Fibroblast of villous mesenchyme (primary cell): ENCODE data around the gene RBL2. TPM values are rescaled to one million over a fixed set of nuclear protein-coding genes. Genes with fewer than 3 reads are reported as not detected.

Experiments used
- DNase-seq: peaks from one replicate; pipeline ENCODE4 v3.0.0-alpha.2; 2010; ENCODE audit warnings: low read depth
- H3K4me3 ChIP-seq: 2 replicates; pipeline ENCODE4 v1.5.1; 2011; ENCODE audit warnings: low read depth, mild to moderate bottlenecking, low read length
- CTCF ChIP-seq: IDR thresholded peaks from 2 replicates; pipeline ENCODE4 v1.5.1; 2012; ENCODE audit warnings: low read depth, mild to moderate bottlenecking, low read length; ENCODE audit not compliant: insufficient read depth
- total RNA-seq: library from RNA; depleted of rRNA; stranded (reverse); fragments of >200 nt; gene quantifications from 2 replicates; pipeline ENCODE4 v1.2.3, GENCODE V29; 2012

The RBL2 gene
- total RNA-seq, 1 donor = 49.7 TPM

GRCh38 chr16:53449816-53450517 lies 15.7 kb downstream of the RBL2 start:
- TF ChIP-seq CTCF = no peak
- H3K4me3 ChIP-seq = no peak overlapping the region
- no peak for DNase-seq

- no peak for DNase-seq
- TF ChIP-seq CTCF = no peak
- no peak overlapping the region for H3K4me3 ChIP-seq
Measured at GRCh38 chr16:53453928-53454327, 19.7 kb downstream of the RBL2 start.

- TF ChIP-seq CTCF = no peak
- DNase-seq = no peak
- no peak overlapping the region for H3K4me3 ChIP-seq
Measured at GRCh38 chr16:53456625-53457024, 22.4 kb downstream of the RBL2 start.

- no peak overlapping the region for H3K4me3 ChIP-seq
- TF ChIP-seq CTCF = no peak
- no peak for DNase-seq
Measured at GRCh38 chr16:53457670-53458069, 23.4 kb downstream of the RBL2 start.

- DNase-seq = no peak
- TF ChIP-seq CTCF = no peak
- no peak overlapping the region for H3K4me3 ChIP-seq
Measured at GRCh38 chr16:53458635-53459034, 24.4 kb downstream of the RBL2 start.

GRCh38 chr16:53465606-53466280 lies 31.5 kb downstream of the RBL2 start:
- TF ChIP-seq CTCF = no peak
- peak; percentile 81 for DNase-seq
- H3K4me3 ChIP-seq = no peak overlapping the region
